Activated CD4-positive, CD25-positive, alpha-beta regulatory T cell treated with anti-CD3 and anti-CD28 coated beads, Interleukin-2, amount 50 U/mL, for 16 hours (primary cell): Measurements from ENCODE around the gene CCDC186.

ENCODE experiments used
- DNase-seq: peaks from one replicate; pipeline ENCODE4 v3.0.0-alpha.2; 2020; ENCODE audit warnings: low read depth, low spot score

Gene CCDC186

GRCh38 chr10:114110174-114110972 is 63.6 kb downstream of the CCDC186 start:
- DNase-seq: no peak

- DNase-seq: no peak
These were observed 70.7 kb downstream of the CCDC186 start for GRCh38 chr10:114103284-114103683.

GRCh38 chr10:114102256-114102655 is 71.7 kb downstream of the CCDC186 start:
- DNase-seq: no peak

- DNase-seq: no peak
These were observed 72.9 kb downstream of the CCDC186 start for GRCh38 chr10:114100848-114101741.

GRCh38 chr10:114096864-114097263 is 77.1 kb downstream of the CCDC186 start:
- DNase-seq: no peak

- DNase-seq: no peak
These were observed 78.3 kb downstream of the CCDC186 start for GRCh38 chr10:114095559-114096337.

GRCh38 chr10:114094795-114095194 is 79.2 kb downstream of the CCDC186 start:
- DNase-seq: no peak

DNA sequence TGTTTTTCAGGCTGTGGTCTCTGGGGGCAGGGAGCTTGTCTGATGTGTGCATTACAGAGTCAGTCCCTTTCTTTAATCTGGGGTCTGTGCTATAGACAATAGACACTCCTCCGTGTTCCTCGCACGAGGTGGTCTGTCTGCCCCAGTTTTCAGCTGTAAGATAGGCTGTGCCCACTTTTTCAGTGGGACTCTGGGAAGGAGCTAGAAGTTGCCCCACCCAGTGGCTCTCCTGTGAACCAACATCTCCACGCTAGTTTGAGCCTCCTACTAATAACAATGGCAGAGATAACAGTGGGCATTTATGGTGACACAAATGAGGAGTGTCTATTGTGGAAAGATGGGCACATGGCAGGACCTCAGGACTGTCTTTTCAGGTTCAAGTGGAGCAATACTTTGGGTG is 86.3 kb downstream of the CCDC186 start:
- no peak for DNase-seq

DNA sequence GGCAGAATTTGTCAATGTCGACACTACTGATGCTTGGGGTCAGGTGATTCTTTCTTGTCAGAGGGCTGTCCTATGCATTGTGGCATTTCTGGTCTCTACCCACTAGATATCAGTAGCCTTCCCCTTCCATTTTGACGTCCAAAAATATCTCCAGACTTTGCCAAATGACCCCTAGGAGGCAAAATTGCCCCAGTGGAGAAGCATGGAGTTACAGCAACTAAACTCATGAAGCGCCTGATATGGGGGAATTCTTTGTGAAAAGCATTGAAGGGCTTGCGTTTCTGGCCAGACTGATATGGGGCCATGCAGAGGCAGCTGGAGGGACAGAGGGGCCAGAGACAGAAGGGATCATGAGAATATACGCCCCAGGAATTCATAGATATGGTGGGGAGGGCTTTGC is 86.7 kb downstream of the CCDC186 start:
- no peak for DNase-seq

DNA sequence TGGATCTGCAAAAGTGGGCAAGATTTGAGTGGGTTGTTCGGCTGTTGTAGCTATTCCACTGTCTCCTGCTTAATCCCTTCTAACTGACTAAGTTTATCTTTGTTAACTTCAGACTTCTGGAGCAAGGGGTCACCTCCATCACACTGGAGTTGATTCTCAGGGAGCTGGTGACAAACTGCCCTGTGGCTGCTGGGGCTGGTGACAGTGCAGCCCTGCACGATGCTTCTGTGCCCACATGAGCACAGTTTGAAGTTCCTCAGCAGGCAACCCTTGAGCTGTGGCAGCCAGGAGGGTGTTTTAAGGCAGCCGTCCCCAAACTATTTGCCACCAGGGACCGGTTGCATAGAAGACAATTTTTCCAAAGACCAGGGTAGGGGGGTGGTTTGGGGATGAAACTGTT is 89.8 kb downstream of the CCDC186 start:
- no peak for DNase-seq

GRCh38 chr10:114083040-114083439 is 91.0 kb downstream of the CCDC186 start:
- DNase-seq: no peak

DNA sequence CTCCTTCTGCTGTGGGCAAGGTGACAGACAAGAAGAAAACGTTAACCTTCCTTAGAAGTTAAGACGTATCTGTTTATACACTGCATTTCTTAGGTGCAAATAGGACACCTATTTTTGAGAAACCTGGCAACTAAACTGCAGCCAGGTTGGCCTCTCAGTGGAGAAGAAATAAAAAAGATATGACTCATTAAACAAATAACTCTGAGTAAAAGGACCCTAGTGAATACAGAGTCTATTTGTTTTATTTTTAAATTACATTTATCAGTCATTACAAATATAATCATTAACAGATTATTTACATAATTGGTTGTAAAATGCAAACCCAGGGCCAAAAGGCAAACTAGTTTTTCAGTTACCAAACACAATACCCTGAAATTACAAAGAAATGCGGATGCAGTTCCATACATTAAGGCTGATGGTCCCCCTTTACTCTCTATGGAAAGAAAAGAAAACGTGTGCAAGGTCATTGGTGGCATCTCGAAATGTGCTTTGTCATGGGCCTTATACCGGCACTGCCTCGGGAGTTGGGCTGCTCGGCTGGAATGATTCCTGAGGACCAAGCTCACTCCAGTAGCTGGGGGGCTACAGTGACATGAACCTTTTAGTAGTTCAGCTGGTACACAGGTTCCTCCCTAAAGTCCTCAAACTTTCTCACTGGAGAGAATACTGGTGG is 92.0 kb downstream of the CCDC186 start:
- no peak for DNase-seq

GRCh38 chr10:114079421-114079820 is 94.6 kb downstream of the CCDC186 start:
- no peak for DNase-seq

DNA sequence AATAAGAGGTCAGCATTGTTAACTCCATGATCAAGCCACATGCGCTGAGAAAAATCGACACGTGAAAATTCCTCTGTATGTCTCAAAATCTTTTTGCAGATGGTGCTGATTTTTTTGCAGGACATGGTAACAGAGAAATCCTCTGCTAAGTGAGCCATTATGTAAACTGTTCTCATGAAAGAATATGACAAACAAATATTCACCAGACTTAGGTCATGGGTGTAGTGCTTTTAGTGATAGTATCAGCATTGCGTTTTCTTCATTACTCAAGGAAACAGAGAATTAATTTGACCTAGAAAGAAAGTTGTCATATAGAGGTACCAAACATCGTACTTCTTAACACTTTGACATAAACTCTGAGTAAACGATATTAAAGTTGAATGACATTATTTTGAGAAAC is 95.7 kb downstream of the CCDC186 start:
- no peak for DNase-seq

DNA sequence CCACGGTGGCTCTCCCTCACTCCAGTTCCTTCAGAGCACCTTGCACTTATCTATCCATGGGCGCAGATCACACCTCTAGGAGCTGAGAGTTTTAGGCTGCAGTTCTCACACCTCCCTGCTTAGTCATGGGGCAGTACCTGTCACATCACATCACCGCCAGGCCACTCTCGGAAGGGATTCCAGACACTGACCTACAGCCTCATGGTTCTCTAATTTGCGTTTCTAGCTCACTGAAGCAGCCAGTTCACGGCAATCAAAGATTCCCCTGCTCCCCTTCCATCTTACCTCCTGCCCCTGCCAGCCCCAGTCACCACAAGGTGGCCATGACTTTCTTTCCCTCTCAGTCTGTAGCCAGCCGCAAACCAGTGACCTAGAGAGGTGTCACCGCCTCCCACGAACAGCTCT is 96.2 kb downstream of the CCDC186 start:
- no peak for DNase-seq

DNA sequence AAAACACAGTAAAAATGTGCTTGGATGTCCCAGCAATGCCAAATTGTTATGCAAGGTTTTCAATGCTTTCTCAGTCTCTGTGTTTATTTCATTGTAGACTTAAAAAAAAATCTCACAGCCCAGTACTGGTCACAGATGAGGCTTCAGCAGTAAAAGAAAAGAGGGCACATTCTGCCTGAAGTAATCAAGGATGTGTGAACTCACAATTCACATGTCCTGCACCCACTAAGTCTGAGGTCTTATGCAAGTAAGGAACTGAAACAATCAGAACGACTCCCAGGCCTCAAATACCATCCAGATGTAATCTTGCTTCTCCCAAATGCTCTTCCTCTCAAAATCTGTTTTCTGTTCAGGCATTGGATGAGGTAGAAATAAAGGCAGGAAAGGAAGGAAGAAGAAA is 96.7 kb downstream of the CCDC186 start:
- DNase-seq: no peak

GRCh38 chr10:114075093-114075492 is 98.9 kb downstream of the CCDC186 start:
- no peak for DNase-seq

DNA sequence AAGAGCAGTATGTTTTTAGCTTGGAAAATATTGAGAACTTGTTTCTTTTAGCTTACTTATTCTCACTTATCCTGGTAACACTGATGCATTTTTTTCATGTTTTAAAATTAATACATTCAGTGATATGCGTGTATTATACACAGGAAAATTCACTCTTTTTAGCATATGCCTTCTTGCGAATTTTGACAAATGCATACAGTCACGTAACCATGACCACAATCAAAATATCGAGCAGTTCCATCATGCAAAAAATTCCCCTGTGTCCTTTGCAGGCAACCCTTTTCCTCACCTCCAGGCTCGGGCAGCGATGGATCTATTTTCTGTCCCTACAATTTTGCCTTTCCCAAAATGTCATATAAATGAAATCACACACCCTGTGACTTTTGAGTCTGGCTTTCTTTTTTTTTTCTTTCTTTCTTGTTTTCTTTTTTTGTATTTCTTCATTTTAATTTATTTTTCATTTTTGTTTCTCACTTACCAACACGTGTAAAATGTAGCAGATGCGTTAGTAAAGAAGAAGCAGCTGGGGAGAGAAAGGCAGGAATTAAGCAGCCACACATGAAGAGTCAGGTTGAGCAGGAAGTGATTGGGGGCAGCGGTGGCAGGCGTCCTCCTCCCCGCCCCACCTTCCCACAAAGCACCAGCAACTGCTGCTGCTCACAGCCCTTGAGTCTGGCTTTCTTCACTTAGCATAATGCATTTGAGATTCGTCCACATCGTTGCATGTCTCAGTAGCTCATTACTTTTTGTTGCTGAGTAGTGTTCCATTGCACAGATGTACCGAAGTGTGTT is 100.4 kb downstream of the CCDC186 start:
- DNase-seq: no peak

- DNase-seq: no peak
These were observed 102.8 kb downstream of the CCDC186 start for GRCh38 chr10:114071178-114071577.
